GM12878 (cell line): ENCODE measurements around the gene PODXL2. TPM values are rescaled to one million over a fixed set of nuclear protein-coding genes. Genes with fewer than 3 reads are reported as not detected.
"Not testable (repeated sequence)": the region's sequence is repeated elsewhere in the genome, so short reads cannot be mapped to it uniquely, and the experiment has no call there.

ENCODE experiments used
- ATAC-seq: fragments of 200-7000 bp; cut with Tn5 transposase; 3 replicates; pipeline ENCODE4 v1.9.1; 2020; ENCODE audit warnings: mild to moderate bottlenecking, moderate library complexity
- BruUV-seq: library from RNA; stranded (reverse); fragments of 400-500 nt; replicated peaks from 2 replicates; lab custom pipeline; 2021; lab: Mats Ljungman, UMichigan
- CTCF ChIA-PET: fragments of 300-600 bp; sonication (Branson Sonifier 250); formaldehyde crosslinking; extraction: SDS; loops from one replicate; lab custom pipeline; 2021; ENCODE audit warnings: inconsistent platforms; lab: Yijun Ruan, JAX
- POLR2A ChIA-PET: fragments of 350-600 bp; formaldehyde crosslinking; extraction: SDS; loops from one replicate; lab custom pipeline; 2021; ENCODE audit warnings: inconsistent platforms; lab: Charles Lee
- RAD21 ChIA-PET: fragments of 300-600 bp; sonication (Branson Sonifier 250); formaldehyde crosslinking; loops from one replicate; lab custom pipeline; 2023; ENCODE audit warnings: antibody characterized with exemption; ENCODE audit not compliant: unreplicated experiment; lab: Charles Lee
- SMC1A ChIA-PET: fragments of 300-600 bp; sonication (Branson Sonifier 250); formaldehyde crosslinking; loops from one replicate; lab custom pipeline; 2023; ENCODE audit not compliant: unreplicated experiment, uncharacterized antibody; lab: Charles Lee
- DNase-seq: peaks from one replicate; pipeline ENCODE4 v3.0.0-alpha.2; 2011; ENCODE audit warnings: low read depth, low spot score
- FAIRE-seq: peaks from 3 replicates; lab custom pipeline; 2011; peaks lifted over from hg19 to GRCh38; lab: Jason Lieb, UNC
- H2AFZ ChIP-seq: 2 replicates; pipeline ENCODE4 v1.6.0; 2011; ENCODE audit warnings: low read depth, low read length, control low read depth; ENCODE audit not compliant: control insufficient read depth
- H3K27ac ChIP-seq: 2 replicates; pipeline ENCODE4 v1.5.1; 2011; ENCODE audit warnings: control low read depth; ENCODE audit not compliant: control insufficient read depth, insufficient read depth
- H3K27me3 ChIP-seq, 2 experiments: replicated peaks in 1 of 2; 2 replicates each; pipeline versions ENCODE4 v1.6.0 to v1.6.1; 2011; ENCODE audit warnings: low read length in 1 of 2; ENCODE audit not compliant: control insufficient read depth in 2 of 2, insufficient read depth in 2 of 2
- H3K36me3 ChIP-seq, 2 experiments: 2 replicates each; pipeline ENCODE4 v1.5.1; 2011; ENCODE audit warnings: low read length in 1 of 2; ENCODE audit not compliant: control insufficient read depth in 2 of 2, insufficient read depth in 2 of 2
- H3K4me1 ChIP-seq: 2 replicates; pipeline ENCODE4 v1.6.1; 2011; ENCODE audit warnings: mild to moderate bottlenecking, low read length, moderate library complexity, mixed read lengths; ENCODE audit not compliant: control insufficient read depth, insufficient read depth
- H3K4me2 ChIP-seq: 2 replicates; pipeline ENCODE4 v1.6.0; 2011; ENCODE audit warnings: control low read depth; ENCODE audit not compliant: control insufficient read depth, insufficient read depth
- H3K4me3 ChIP-seq: fragments of 200-600 bp; sonication (generic); 2 replicates; pipeline ENCODE4 v1.5.1; 2016
- H3K79me2 ChIP-seq: 2 replicates; pipeline ENCODE4 v1.6.0; 2011; ENCODE audit warnings: low read length; ENCODE audit not compliant: control insufficient read depth, insufficient read depth
- H3K9ac ChIP-seq: 2 replicates; pipeline ENCODE4 v1.8.0; 2011; ENCODE audit warnings: low read length, control low read depth, mixed read lengths; ENCODE audit not compliant: control insufficient read depth, insufficient read depth
- H3K9me3 ChIP-seq: replicated peaks from 3 replicates; pipeline ENCODE4 v1.5.1; 2011; ENCODE audit warnings: mild to moderate bottlenecking, low read length; ENCODE audit not compliant: control insufficient read depth, insufficient read depth
- H4K20me1 ChIP-seq: 2 replicates; pipeline ENCODE4 v1.6.0; 2011; ENCODE audit not compliant: control insufficient read depth, insufficient read depth
- BCL11A ChIP-seq: IDR thresholded peaks from 2 replicates; pipeline ENCODE4 v1.6.1; 2011; ENCODE audit warnings: low read depth, low read length
- GATAD2B ChIP-seq: fragments of 450-650 bp; conservative IDR thresholded peaks from 2 replicates; pipeline ENCODE4 v1.6.1; 2017; ENCODE audit warnings: low read depth, mild to moderate bottlenecking, moderate library complexity
- MEF2B ChIP-seq: fragments of 450-650 bp; IDR thresholded peaks from 2 replicates; pipeline ENCODE4 v1.6.1; 2018; ENCODE audit warnings: mild to moderate bottlenecking, moderate library complexity; ENCODE audit not compliant: partially characterized antibody, poor library complexity, severe bottlenecking
- NR2C1 ChIP-seq: fragments of 450-650 bp; IDR thresholded peaks from 2 replicates; pipeline ENCODE4 v1.6.1; 2017; ENCODE audit warnings: antibody characterized with exemption, mild to moderate bottlenecking, moderate library complexity
- NRF1 ChIP-seq: conservative IDR thresholded peaks from 2 replicates; pipeline ENCODE4 v1.6.1; 2011; ENCODE audit warnings: mild to moderate bottlenecking, low read depth, low read length, improper control_type of control experiment
- PAX8 ChIP-seq: fragments of 450-650 bp; IDR thresholded peaks from 2 replicates; pipeline ENCODE4 v1.6.1; 2017; ENCODE audit warnings: mild to moderate bottlenecking, moderate library complexity
- REST ChIP-seq: IDR thresholded peaks from 2 replicates; pipeline ENCODE4 v1.6.1; 2012; ENCODE audit warnings: mild to moderate bottlenecking, low read depth, low read length
- SMARCA5 ChIP-seq: fragments of 450-650 bp; IDR thresholded peaks from 2 replicates; pipeline ENCODE4 v1.6.1; 2017; ENCODE audit warnings: mild to moderate bottlenecking
- ZBTB33 ChIP-seq: fragments of 450-650 bp; IDR thresholded peaks from 2 replicates; pipeline ENCODE4 v1.6.1; 2017; ENCODE audit warnings: mild to moderate bottlenecking
- WGBS: methylation state at CpG from one replicate; pipeline ENCODE4 v1.1.6; 2016; ENCODE audit warnings: low lambda C conversion rate; ENCODE audit not compliant: insufficient replicate concordance, insufficient coverage; ENCODE audit errors: missing lambda C conversion rate; 5-methylcytosine and 5-hydroxymethylcytosine counted together
- in situ Hi-C: fragments of 300-500 bp; cut with MboI; formaldehyde crosslinking; loops from 9 replicates; pipeline ENCODE4 v1.14.3; 2018; ENCODE audit warnings: mixed read lengths
- intact Hi-C: fragments of 100-400 bp; cut with micrococcal nuclease; formaldehyde crosslinking; loops from one replicate; pipeline ENCODE4 v1.14.2; 2022; ENCODE audit not compliant: unreplicated experiment
- polyA plus RNA-seq, 11 experiments: library from polyadenylated mRNA; depleted of rRNA in 4 of 11; unstranded in 6 of 11; stranded (reverse) in 5 of 11; fragments of >200 nt; fragmentation: Nextera tagmentation in 4 of 11; fragmentation: Illumina TruSeq in 1 of 11; extraction: Ambion mirVana in 4 of 11; extraction: Trizol in 1 of 11; gene quantifications; 1 replicate in 1 of 11; 2 replicates in 10 of 11; pipeline versions ENCODE4 v1.2.1 to v1.2.3, GENCODE V29; 2011 to 2016; ENCODE audit warnings: inconsistent platforms in 2 of 11, missing spikeins in 2 of 11, low read depth in 1 of 11
- total RNA-seq, 4 experiments: library from RNA; depleted of rRNA in 3 of 4; stranded (reverse); fragments of >200 nt in 3 of 4; fragmentation: Illumina TruSeq in 1 of 4; extraction: Trizol in 1 of 4; gene quantifications; 2 replicates each; pipeline versions ENCODE4 v1.2.1 to v1.2.3, GENCODE V29; 2013 to 2021

Gene PODXL2
- total and polyA plus RNA-seq, 10 of the 15 experiments (the other 5 are each of a cell fraction or from before 2014, with no cell fraction given): 0.03 to 24.4 (median 13.6) TPM; not detected in 2

- H3K4me1 ChIP-seq, H3K4me2 ChIP-seq, H3K9me3 ChIP-seq, POLR2A ChIA-PET, H3K27ac ChIP-seq, H3K9ac ChIP-seq, BruUV-seq, H4K20me1 ChIP-seq, in situ Hi-C loops, H3K4me3 ChIP-seq, RAD21 ChIA-PET, FAIRE-seq, ATAC-seq, H2AFZ ChIP-seq, intact Hi-C loops, H3K79me2 ChIP-seq, H3K27me3 ChIP-seq, DNase-seq: not testable (repeated sequence)
- TF ChIP-seq SMARCA5 (0 out of 2 replicates have a peak, but pooled peaks have one; percentile 1), MEF2B (peak; percentile 4)
- WGBS: 95% methylated on average over 4 of the region's 4 CpGs
- ChIA-PET SMC1A (interaction anchor here (0.6 to 0.7 kb wide), 2 partner anchors 13 to 154 kb away, joined by 3 to 4 read pairs; no protein-coding TSS in a partner anchor), CTCF (interaction anchor here (0.6 to 1.5 kb wide), 2 partner anchors 127 to 255 kb away, joined by 3 read pairs; no protein-coding TSS in a partner anchor)
- H3K36me3 ChIP-seq: peaks cover 25 to 33% of the 10 kb centered on the region in 2 experiments; a peak in 3 of 4 replicates
Measured at GRCh38 chr3:127704840-127705239, 75.9 kb downstream of the PODXL2 start.

- 89% methylated on average over 7 of the region's 7 CpGs for WGBS
- Histone ChIP-seq H3K4me1 (no peaks in the 10 kb centered on the region), H3K27me3 (no peaks in the 10 kb centered on the region), H3K9me3 (peaks cover 2% of the 10 kb centered on the region; the same call in 2 of the 3 replicates), H3K36me3 (peaks cover 27 to 39% of the 10 kb centered on the region in 2 experiments; a peak in 3 of 4 replicates), H3K27ac (no peak overlapping the region), H2AFZ (no peak overlapping the region), H3K4me2 (no peak overlapping the region), H3K79me2 (no peaks in the 10 kb centered on the region; the same call in none of the 2 replicates), H3K9ac (no peak overlapping the region), H4K20me1 (no peaks in the 10 kb centered on the region), H3K4me3 (no peak overlapping the region)
- BruUV-seq: no TSS peak
- RAD21 ChIA-PET: no interaction called here
- FAIRE-seq (no peak), DNase-seq (no peak), ATAC-seq (no peak)
- intact Hi-C loops: no loop called here
- in situ Hi-C loops: no loop called here
- POLR2A ChIA-PET: no interaction called here
- CTCF ChIA-PET: no interaction called here
- SMC1A ChIA-PET: no interaction called here
- TF ChIP-seq BCL11A: no peak
- no peak for TF ChIP-seq PAX8
- TF ChIP-seq REST: no peak
- no peak for TF ChIP-seq NRF1
- no peak for TF ChIP-seq GATAD2B
- no peak for TF ChIP-seq ZBTB33
- no peak for TF ChIP-seq NR2C1
Measured at GRCh38 chr3:127706312-127706711, 77.3 kb downstream of the PODXL2 start.
